ENCODE results near the gene FARSA.
"Not testable (repeated sequence)": the region's sequence is repeated elsewhere in the genome, so short reads cannot be mapped to it uniquely, and the experiment has no call there.

Gene FARSA

GRCh38 chr19:12907166-12907565 lies 26.3 kb downstream of the FARSA start:
- H3K36me3 ChIP-seq (ENCODE audit: insufficient read depth, low read length): no peaks in the 10 kb centered on the region
- H3K27me3 ChIP-seq (ENCODE audit: insufficient read depth, low read length): no peaks in the 10 kb centered on the region
- WGBS: 92% methylated on average over 9 of the region's 9 CpGs

GRCh38 chr19:12899891-12900518 lies 33.5 kb downstream of the FARSA start:
- Histone ChIP-seq H3K4me3 (ENCODE audit: low read length) (no peak overlapping the region), H3K9ac (ENCODE audit: low read depth, low read length) (no peak overlapping the region), H3K27ac (ENCODE audit: low read depth, low read length) (no peak overlapping the region), H3K9me3 (ENCODE audit: insufficient read depth, low read depth, low read length) (no peaks in the 10 kb centered on the region), H3K4me1 (ENCODE audit: insufficient read depth, low read length) (no peaks in the 10 kb centered on the region), H3K36me3 (ENCODE audit: insufficient read depth, low read length) (peaks cover 45% of the 10 kb centered on the region), H3K27me3 (ENCODE audit: insufficient read depth, low read length) (no peaks in the 10 kb centered on the region)
- WGBS: 96% methylated on average over 10 of the region's 10 CpGs

More at GRCh38 chr19:12907166-12907565, 26.3 kb downstream of the FARSA start:
- H3K27ac ChIP-seq (ENCODE audit: low read depth, low read length): no peak overlapping the region
- peaks cover under 1% of the 10 kb centered on the region; the same call in 1 of the 2 replicates for H3K4me1 ChIP-seq (ENCODE audit: insufficient read depth, low read length)
- H3K4me3 ChIP-seq (ENCODE audit: low read length): no peak overlapping the region
- no peak overlapping the region for H3K9ac ChIP-seq (ENCODE audit: low read depth, low read length)
- H3K9me3 ChIP-seq (ENCODE audit: insufficient read depth, low read depth, low read length): no peaks in the 10 kb centered on the region

GRCh38 chr19:12896460-12896859 lies 37.1 kb downstream of the FARSA start:
- H3K4me1 ChIP-seq (ENCODE audit: insufficient read depth, low read length): no peaks in the 10 kb centered on the region; the same call in 1 of the 2 replicates
- no peak overlapping the region for H3K27ac ChIP-seq (ENCODE audit: low read depth, low read length)
- H3K9ac ChIP-seq (ENCODE audit: low read depth, low read length): no peak overlapping the region
- 96% methylated on average over 17 of the region's 17 CpGs for WGBS
- H3K36me3 ChIP-seq (ENCODE audit: insufficient read depth, low read length): peaks cover 66% of the 10 kb centered on the region
- H3K27me3 ChIP-seq (ENCODE audit: insufficient read depth, low read length): no peaks in the 10 kb centered on the region
- H3K9me3 ChIP-seq (ENCODE audit: insufficient read depth, low read depth, low read length): no peaks in the 10 kb centered on the region
- H3K4me3 ChIP-seq (ENCODE audit: low read length): no peak overlapping the region

GRCh38 chr19:12893582-12893981 lies 39.9 kb downstream of the FARSA start:
- WGBS: 97% methylated on average over 5 of the region's 5 CpGs
- no peak overlapping the region for H3K27ac ChIP-seq (ENCODE audit: low read depth, low read length)
- no peak overlapping the region for H3K4me3 ChIP-seq (ENCODE audit: low read length)
- H3K9me3 ChIP-seq (ENCODE audit: insufficient read depth, low read depth, low read length): no peaks in the 10 kb centered on the region
- peaks cover 49% of the 10 kb centered on the region for H3K36me3 ChIP-seq (ENCODE audit: insufficient read depth, low read length)
- H3K27me3 ChIP-seq (ENCODE audit: insufficient read depth, low read length): no peaks in the 10 kb centered on the region
- no peaks in the 10 kb centered on the region; the same call in 1 of the 2 replicates for H3K4me1 ChIP-seq (ENCODE audit: insufficient read depth, low read length)
- H3K9ac ChIP-seq (ENCODE audit: low read depth, low read length): no peak overlapping the region

- WGBS: 10% methylated on average over 26 of the region's 26 CpGs
- peaks cover 13% of the 10 kb centered on the region for H3K27me3 ChIP-seq (ENCODE audit: insufficient read depth, low read length)
- peak overlapping the region; percentile 80 for H3K4me3 ChIP-seq (ENCODE audit: low read length)
- H3K27ac ChIP-seq (ENCODE audit: low read depth, low read length): no peak overlapping the region
- peak overlapping the region; percentile 66 for H3K9ac ChIP-seq (ENCODE audit: low read depth, low read length)
- peaks cover 31% of the 10 kb centered on the region for H3K36me3 ChIP-seq (ENCODE audit: insufficient read depth, low read length)
- H3K9me3 ChIP-seq (ENCODE audit: insufficient read depth, low read depth, low read length): no peaks in the 10 kb centered on the region
- no peaks in the 10 kb centered on the region; the same call in 1 of the 2 replicates for H3K4me1 ChIP-seq (ENCODE audit: insufficient read depth, low read length)
These were observed 41.9 kb downstream of the FARSA start for GRCh38 chr19:12891553-12892021.

GRCh38 chr19:12890787-12891552 lies 42.5 kb downstream of the FARSA start, which contains the start of gene GCDH:
Gene GCDH, plus strand, starts transcription at chr19:12891160. Its CDS starts 145 bp downstream, at chr19:12891305.
- peak within 1 kb of the TSS; percentile 25; the same call in 1 of the 2 replicates for H3K27ac ChIP-seq (ENCODE audit: low read depth, low read length)

GRCh38 chr19:12890299-12890786 lies 43.2 kb downstream of the FARSA start:
- Histone ChIP-seq H3K9ac (ENCODE audit: low read depth, low read length) (peak overlapping the region; percentile 68), H3K27ac (ENCODE audit: low read depth, low read length) (0 out of 2 replicates have a peak overlapping the region, but pooled peaks have one; percentile 25), H3K4me3 (ENCODE audit: low read length) (peak overlapping the region; percentile 54), H3K27me3 (ENCODE audit: insufficient read depth, low read length) (peaks cover 24% of the 10 kb centered on the region), H3K36me3 (ENCODE audit: insufficient read depth, low read length) (peaks cover 23% of the 10 kb centered on the region)
- H3K9me3 ChIP-seq (ENCODE audit: insufficient read depth, low read depth, low read length); H3K4me1 ChIP-seq (ENCODE audit: insufficient read depth, low read length): not testable (repeated sequence)
- WGBS: 46% methylated on average over 10 of the region's 10 CpGs

More at GRCh38 chr19:12890787-12891552, 42.5 kb downstream of the FARSA start, which contains the start of gene GCDH:
- WGBS: under 1% methylated on average over 49 of the region's 49 CpGs
- peak within 1 kb of the TSS; percentile 80 for H3K4me3 ChIP-seq (ENCODE audit: low read length)
- H3K9me3 ChIP-seq (ENCODE audit: insufficient read depth, low read depth, low read length): no peaks in the 10 kb centered on the region
- peak within 1 kb of the TSS; percentile 68 for H3K9ac ChIP-seq (ENCODE audit: low read depth, low read length)
- H3K4me1 ChIP-seq (ENCODE audit: insufficient read depth, low read length): no peaks in the 10 kb centered on the region; the same call in 1 of the 2 replicates
- H3K27me3 ChIP-seq (ENCODE audit: insufficient read depth, low read length): peaks cover 20% of the 10 kb centered on the region
- H3K36me3 ChIP-seq (ENCODE audit: insufficient read depth, low read length): peaks cover 25% of the 10 kb centered on the region

GRCh38 chr19:12888006-12888603 lies 45.4 kb downstream of the FARSA start:
- Histone ChIP-seq H3K4me3 (ENCODE audit: low read length) (no peak overlapping the region), H3K27ac (ENCODE audit: low read depth, low read length) (no peak overlapping the region), H3K36me3 (ENCODE audit: insufficient read depth, low read length) (peaks cover 1% of the 10 kb centered on the region), H3K27me3 (ENCODE audit: insufficient read depth, low read length) (peaks cover 36% of the 10 kb centered on the region), H3K9me3 (ENCODE audit: insufficient read depth, low read depth, low read length) (peaks cover 8% of the 10 kb centered on the region; the same call in 1 of the 2 replicates), H3K9ac (ENCODE audit: low read depth, low read length) (no peak overlapping the region), H3K4me1 (ENCODE audit: insufficient read depth, low read length) (no peaks in the 10 kb centered on the region; the same call in 1 of the 2 replicates)
- WGBS: 70% methylated on average over 5 of the region's 5 CpGs

GRCh38 chr19:12886969-12887747 lies 46.4 kb downstream of the FARSA start, which contains the start of gene KLF1:
Gene KLF1, minus strand, starts transcription at chr19:12887201. Its CDS starts 61 bp downstream, at chr19:12887140.
- peak within 1 kb of the TSS; percentile 72 for H3K9ac ChIP-seq (ENCODE audit: low read depth, low read length)
- 69% methylated on average over 17 of the region's 17 CpGs for WGBS
- H3K9me3 ChIP-seq (ENCODE audit: insufficient read depth, low read depth, low read length): peaks cover 8% of the 10 kb centered on the region; the same call in 1 of the 2 replicates
- no peaks in the 10 kb centered on the region for H3K36me3 ChIP-seq (ENCODE audit: insufficient read depth, low read length)
- H3K27me3 ChIP-seq (ENCODE audit: insufficient read depth, low read length): peaks cover 36% of the 10 kb centered on the region
- no peak within 1 kb of the TSS for H3K27ac ChIP-seq (ENCODE audit: low read depth, low read length)
- H3K4me3 ChIP-seq (ENCODE audit: low read length): peak within 1 kb of the TSS; percentile 69
- H3K4me1 ChIP-seq (ENCODE audit: insufficient read depth, low read length): no peaks in the 10 kb centered on the region; the same call in 1 of the 2 replicates

- H3K9me3 ChIP-seq (ENCODE audit: insufficient read depth, low read depth, low read length): peaks cover 8% of the 10 kb centered on the region; the same call in 1 of the 2 replicates
- no peaks in the 10 kb centered on the region for H3K36me3 ChIP-seq (ENCODE audit: insufficient read depth, low read length)
- peaks cover 36% of the 10 kb centered on the region for H3K27me3 ChIP-seq (ENCODE audit: insufficient read depth, low read length)
- H3K27ac ChIP-seq (ENCODE audit: low read depth, low read length): no peak overlapping the region
- no peak overlapping the region for H3K9ac ChIP-seq (ENCODE audit: low read depth, low read length)
- no peak overlapping the region; the same call in 1 of the 2 replicates for H3K4me3 ChIP-seq (ENCODE audit: low read length)
- WGBS: 67% methylated on average over 5 of the region's 5 CpGs
- no peaks in the 10 kb centered on the region for H3K4me1 ChIP-seq (ENCODE audit: insufficient read depth, low read length)
These were observed 46.9 kb downstream of the FARSA start for GRCh38 chr19:12886651-12886968.
